RWPE2 (cell line): ENCODE data around the gene HOXC9.

ENCODE experiments used
- ATAC-seq: fragments of 200-7000 bp; cut with Tn5 transposase; 3 replicates; pipeline ENCODE4 v1.9.1; 2021; ENCODE audit warnings: low read depth
- DNase-seq: peaks from one replicate; pipeline ENCODE4 v3.0.0-alpha.2; 2020; ENCODE audit warnings: low spot score
- H3K27ac ChIP-seq: fragments of 450-650 bp; 2 replicates; pipeline ENCODE4 v1.5.1; 2017; ENCODE audit warnings: mild to moderate bottlenecking; ENCODE audit not compliant: poor library complexity, severe bottlenecking
- H3K27me3 ChIP-seq: fragments of 250-450 bp; sonication (Bioruptor Pico); 2 replicates; pipeline ENCODE4 v1.5.1; 2021; ENCODE audit warnings: mild to moderate bottlenecking, moderate library complexity; ENCODE audit not compliant: insufficient read depth, poor library complexity, severe bottlenecking
- H3K36me3 ChIP-seq: fragments of 250-450 bp; sonication (Bioruptor Pico); 2 replicates; pipeline ENCODE4 v1.5.1; 2020; ENCODE audit warnings: low read depth, mild to moderate bottlenecking, moderate library complexity
- H3K4me1 ChIP-seq: fragments of 250-450 bp; sonication (Bioruptor Pico); 2 replicates; pipeline ENCODE4 v1.5.1; 2021; ENCODE audit warnings: mild to moderate bottlenecking, moderate library complexity; ENCODE audit not compliant: insufficient read depth, poor library complexity, severe bottlenecking
- H3K4me3 ChIP-seq: fragments of 250-450 bp; sonication (Bioruptor Pico); 2 replicates; pipeline ENCODE4 v1.5.1; 2021; ENCODE audit warnings: mild to moderate bottlenecking, moderate library complexity; ENCODE audit not compliant: severe bottlenecking
- H3K9me3 ChIP-seq: fragments of 250-450 bp; sonication (Bioruptor Pico); 2 replicates; pipeline ENCODE4 v1.5.1; 2021; ENCODE audit warnings: mild to moderate bottlenecking, moderate library complexity; ENCODE audit not compliant: severe bottlenecking
- CTCF ChIP-seq: fragments of 450-650 bp; IDR thresholded peaks from one replicate; pipeline ENCODE4 v1.5.1; 2017; ENCODE audit warnings: mild to moderate bottlenecking, moderate library complexity; ENCODE audit not compliant: poor library complexity, severe bottlenecking

The HOXC9 gene

GRCh38 chr12:53969588-53970259, 30.2 kb upstream of the HOXC9 start:
- Histone ChIP-seq H3K27ac (no peak overlapping the region), H3K4me1 (no peaks in the 10 kb centered on the region), H3K4me3 (no peak overlapping the region), H3K9me3 (no peaks in the 10 kb centered on the region), H3K27me3 (peaks cover 98% of the 10 kb centered on the region), H3K36me3 (no peaks in the 10 kb centered on the region)
- TF ChIP-seq CTCF, result no peak
- ATAC-seq (no peak), DNase-seq (no peak)

- H3K4me1 ChIP-seq, result no peaks in the 10 kb centered on the region
- no peaks in the 10 kb centered on the region for H3K9me3 ChIP-seq
- peaks cover 98% of the 10 kb centered on the region for H3K27me3 ChIP-seq
- DNase-seq, result no peak
- no peak overlapping the region for H3K4me3 ChIP-seq
- TF ChIP-seq CTCF, result no peak
- no peaks in the 10 kb centered on the region for H3K36me3 ChIP-seq
- no peak for ATAC-seq
- H3K27ac ChIP-seq, result no peak overlapping the region
These were observed 29.5 kb upstream of the HOXC9 start for GRCh38 chr12:53970451-53970850.

- ATAC-seq (no peak), DNase-seq (no peak)
- peaks cover 94% of the 10 kb centered on the region for H3K27me3 ChIP-seq
These were observed 28.8 kb upstream of the HOXC9 start for GRCh38 chr12:53971129-53971528.

GRCh38 chr12:53971686-53972085, 28.3 kb upstream of the HOXC9 start:
- TF ChIP-seq CTCF, result no peak
- DNase-seq, result no peak
- no peaks in the 10 kb centered on the region for H3K36me3 ChIP-seq
- no peak for ATAC-seq
- no peaks in the 10 kb centered on the region for H3K4me1 ChIP-seq
- no peak overlapping the region for H3K27ac ChIP-seq
- no peaks in the 10 kb centered on the region for H3K9me3 ChIP-seq
- H3K4me3 ChIP-seq, result no peak overlapping the region
- H3K27me3 ChIP-seq, result peaks cover 92% of the 10 kb centered on the region

More at GRCh38 chr12:53971129-53971528, 28.8 kb upstream of the HOXC9 start:
- Histone ChIP-seq H3K36me3 (no peaks in the 10 kb centered on the region), H3K4me1 (no peaks in the 10 kb centered on the region), H3K9me3 (no peaks in the 10 kb centered on the region), H3K27ac (no peak overlapping the region), H3K4me3 (no peak overlapping the region)
- no peak for TF ChIP-seq CTCF

- no peaks in the 10 kb centered on the region for H3K36me3 ChIP-seq
- no peak overlapping the region for H3K27ac ChIP-seq
- H3K9me3 ChIP-seq, result no peaks in the 10 kb centered on the region
- H3K4me1 ChIP-seq, result no peaks in the 10 kb centered on the region
- no peak for TF ChIP-seq CTCF
- ATAC-seq, result no peak
- peaks cover 92% of the 10 kb centered on the region for H3K27me3 ChIP-seq
- no peak for DNase-seq
- no peak overlapping the region for H3K4me3 ChIP-seq
These were observed 27.7 kb upstream of the HOXC9 start for GRCh38 chr12:53972152-53972702.
